Activated CD4-positive, alpha-beta T cell treated with anti-CD3 and anti-CD28 coated beads, Interleukin-2, amount 50 U/mL, for 48 hours (primary cell): ENCODE measurements around the gene STEAP1B.
"Not testable (repeated sequence)": the region's sequence is repeated elsewhere in the genome, so short reads cannot be mapped to it uniquely, and the experiment has no call there.

ENCODE experiments used
- DNase-seq, 2 experiments: peaks; one replicate each; pipeline ENCODE4 v3.0.0-alpha.2; 2020

The STEAP1B gene

GRCh38 chr7:22452142-22452959 lies 47.6 kb downstream of the STEAP1B start:
- DNase-seq = peak; percentile 50 to 61

- not testable (repeated sequence) for DNase-seq
Measured at GRCh38 chr7:22450013-22450412, 50.0 kb downstream of the STEAP1B start.

- DNase-seq = no peak
Measured at GRCh38 chr7:22447762-22448161, 52.2 kb downstream of the STEAP1B start.

GRCh38 chr7:22447008-22447407 lies 53.0 kb downstream of the STEAP1B start:
- no peak for DNase-seq

- no peak for DNase-seq
Measured at GRCh38 chr7:22445853-22446252, 54.1 kb downstream of the STEAP1B start.

GRCh38 chr7:22445140-22445743 lies 54.7 kb downstream of the STEAP1B start:
- DNase-seq = no peak

GRCh38 chr7:22444181-22444971 lies 55.6 kb downstream of the STEAP1B start:
- DNase-seq = no peak

- DNase-seq = no peak
Measured at GRCh38 chr7:22443370-22444180, 56.4 kb downstream of the STEAP1B start.

- no peak for DNase-seq
Measured at GRCh38 chr7:22442882-22443369, 57.1 kb downstream of the STEAP1B start.

GRCh38 chr7:22442187-22442881 lies 57.7 kb downstream of the STEAP1B start:
- no peak for DNase-seq

- no peak for DNase-seq
Measured at GRCh38 chr7:22441157-22441556, 58.8 kb downstream of the STEAP1B start.

GRCh38 chr7:22438994-22439393 lies 61.0 kb downstream of the STEAP1B start:
- no peak for DNase-seq

- DNase-seq = not testable (repeated sequence)
Measured at GRCh38 chr7:22436552-22436951, 63.4 kb downstream of the STEAP1B start.

GRCh38 chr7:22435720-22436119 lies 64.3 kb downstream of the STEAP1B start:
- no peak for DNase-seq

- DNase-seq = no peak
Measured at GRCh38 chr7:22435105-22435504, 64.9 kb downstream of the STEAP1B start.

- no peak for DNase-seq
Measured at GRCh38 chr7:22433710-22434460, 66.1 kb downstream of the STEAP1B start.

- DNase-seq = not testable (repeated sequence)
Measured at GRCh38 chr7:22433165-22433700, 66.8 kb downstream of the STEAP1B start.

GRCh38 chr7:22432203-22432718 lies 67.7 kb downstream of the STEAP1B start:
- DNase-seq = no peak

- no peak for DNase-seq
Measured at GRCh38 chr7:22430457-22430856, 69.5 kb downstream of the STEAP1B start.

GRCh38 chr7:22429386-22429785 lies 70.6 kb downstream of the STEAP1B start:
- DNase-seq = no peak

GRCh38 chr7:22427855-22428254 lies 72.1 kb downstream of the STEAP1B start:
- DNase-seq = no peak
